HG03066 (cell line): ENCODE results near the gene HSPB8.

Source experiments
- ATAC-seq: cut with Tn5 transposase; IDR thresholded peaks from one replicate; pipeline ENCODE4 v1.9.1; 2021; ENCODE audit warnings: low read depth; ENCODE audit not compliant: unreplicated experiment

HSPB8 gene, protein sequence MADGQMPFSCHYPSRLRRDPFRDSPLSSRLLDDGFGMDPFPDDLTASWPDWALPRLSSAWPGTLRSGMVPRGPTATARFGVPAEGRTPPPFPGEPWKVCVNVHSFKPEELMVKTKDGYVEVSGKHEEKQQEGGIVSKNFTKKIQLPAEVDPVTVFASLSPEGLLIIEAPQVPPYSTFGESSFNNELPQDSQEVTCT

DNA sequence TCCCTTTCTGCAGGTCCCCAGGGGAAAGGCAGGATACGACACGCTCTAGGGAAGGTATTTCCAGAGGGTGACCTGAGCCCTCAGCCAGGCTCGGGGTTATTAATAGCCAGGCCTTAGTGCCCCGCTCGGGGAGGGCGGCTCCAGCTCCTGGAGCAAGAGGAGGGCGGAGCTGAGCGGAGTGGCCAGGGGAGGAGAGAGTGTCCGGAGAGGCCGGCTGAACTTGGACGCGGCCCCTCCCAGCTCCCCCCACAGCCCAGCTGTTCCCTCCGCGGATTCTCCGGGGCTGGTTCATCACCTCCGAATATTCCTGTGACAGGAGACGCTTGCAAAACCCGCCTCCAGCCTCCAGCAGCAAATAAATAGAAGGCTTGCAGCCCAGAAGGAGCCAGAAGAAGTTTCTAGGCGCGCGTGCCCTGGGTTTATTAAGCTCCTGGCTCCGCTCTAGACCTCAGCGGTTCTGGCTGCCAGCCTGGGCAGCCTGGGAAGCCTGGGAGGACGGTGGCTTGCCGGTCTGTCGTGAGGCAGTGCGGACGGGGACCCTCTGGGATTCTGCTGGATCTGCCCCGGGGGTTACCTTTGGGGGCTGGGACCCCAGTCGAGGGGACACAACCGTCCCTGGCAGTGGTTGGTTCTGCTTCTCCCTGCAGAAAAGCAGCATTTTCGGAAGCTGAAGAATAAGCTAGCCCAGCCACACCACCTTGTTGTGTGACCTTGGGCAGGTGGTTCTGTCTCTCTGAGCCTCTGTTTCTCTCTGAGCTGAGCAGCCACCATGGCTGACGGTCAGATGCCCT, at the start of gene HSPB8:
Gene HSPB8, plus strand, starts transcription at position 388 of the 791 bp plus-strand sequence. Its CDS starts 382 bp downstream, at position 770.
- no peak for ATAC-seq

- ATAC-seq: no peak
These were observed 48.8 kb upstream of the HSPB8 start for GRCh38 chr12:119129827-119130434.

DNA sequence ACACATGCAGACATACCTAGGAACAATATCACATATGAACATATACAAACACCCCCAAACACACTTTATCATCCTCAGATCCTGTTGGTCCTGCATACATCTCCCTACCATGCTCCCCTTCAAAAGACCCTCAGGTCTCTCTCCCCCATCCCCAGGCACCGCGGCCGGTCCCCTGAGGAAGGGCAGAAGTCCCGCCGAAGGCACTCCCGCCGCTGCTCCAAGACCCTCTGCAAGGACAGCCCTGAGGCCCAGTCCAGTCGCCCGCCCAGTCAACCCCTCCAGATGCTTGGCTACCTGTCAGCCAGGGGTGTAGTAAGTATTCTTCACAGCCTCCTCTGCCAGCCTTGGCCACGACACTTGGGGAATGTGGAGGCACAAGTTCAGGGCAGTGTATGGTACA, 48.2 kb upstream of the HSPB8 start:
- ATAC-seq: no peak

DNA sequence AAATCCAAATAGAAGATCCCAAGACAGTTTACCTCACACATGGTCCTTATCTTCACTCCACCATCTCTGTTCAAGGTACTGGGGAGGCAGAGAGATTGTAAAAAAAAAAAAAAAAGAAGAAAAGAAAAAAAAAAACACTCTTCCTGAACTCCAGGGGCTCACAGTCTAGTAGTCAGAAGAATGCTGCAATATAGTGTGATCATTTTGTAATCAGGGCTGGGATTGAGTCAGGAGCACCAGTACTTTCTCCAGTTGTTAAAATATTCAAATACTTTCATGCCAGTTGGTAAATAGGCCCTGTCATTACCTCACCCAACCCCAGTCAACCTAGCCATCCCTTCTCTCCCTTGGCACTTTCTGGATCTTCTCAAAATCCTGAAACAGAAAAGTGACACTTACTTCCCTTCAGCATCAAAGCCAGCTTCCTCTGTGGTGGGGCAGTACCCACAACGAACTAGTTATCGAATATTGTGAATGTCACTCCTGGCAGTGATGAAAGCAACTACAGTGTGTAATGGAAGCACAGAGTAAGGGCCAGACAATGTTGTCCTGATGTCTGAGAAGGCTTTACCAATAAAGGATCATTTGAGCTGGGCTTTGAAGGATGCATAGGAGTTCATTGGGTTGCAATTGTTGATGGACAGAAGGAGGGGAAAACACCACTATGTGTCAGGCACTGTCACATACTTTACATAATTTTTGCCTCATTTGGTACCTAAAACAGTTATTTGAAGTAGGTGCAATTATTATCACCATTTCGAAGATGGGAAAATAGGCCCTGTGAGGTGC, 44.3 kb upstream of the HSPB8 start:
- ATAC-seq: no peak

GRCh38 chr12:119136811-119137410, 41.8 kb upstream of the HSPB8 start:
- no peak for ATAC-seq

DNA sequence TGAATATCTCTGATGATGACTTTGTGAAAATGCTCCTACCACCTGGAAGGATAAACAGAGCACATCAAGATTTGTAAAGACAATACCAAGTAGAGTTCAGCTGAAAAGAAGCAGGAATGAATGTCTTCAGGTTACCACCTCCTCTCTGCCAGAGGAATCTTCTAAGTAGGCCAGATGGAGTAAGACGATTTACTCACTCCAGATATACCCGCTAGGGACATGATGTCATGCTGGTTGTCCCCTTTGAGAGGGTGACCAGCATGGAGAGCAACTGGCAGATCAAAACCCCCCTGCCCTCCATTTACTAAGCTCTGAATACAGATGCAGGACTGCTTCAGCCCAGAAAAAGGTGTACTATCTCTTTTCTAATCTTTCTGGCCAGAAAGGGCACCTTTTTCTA, 39.3 kb upstream of the HSPB8 start:
- ATAC-seq: no peak

- ATAC-seq: no peak
These were observed 33.4 kb upstream of the HSPB8 start for GRCh38 chr12:119145367-119145766.

DNA sequence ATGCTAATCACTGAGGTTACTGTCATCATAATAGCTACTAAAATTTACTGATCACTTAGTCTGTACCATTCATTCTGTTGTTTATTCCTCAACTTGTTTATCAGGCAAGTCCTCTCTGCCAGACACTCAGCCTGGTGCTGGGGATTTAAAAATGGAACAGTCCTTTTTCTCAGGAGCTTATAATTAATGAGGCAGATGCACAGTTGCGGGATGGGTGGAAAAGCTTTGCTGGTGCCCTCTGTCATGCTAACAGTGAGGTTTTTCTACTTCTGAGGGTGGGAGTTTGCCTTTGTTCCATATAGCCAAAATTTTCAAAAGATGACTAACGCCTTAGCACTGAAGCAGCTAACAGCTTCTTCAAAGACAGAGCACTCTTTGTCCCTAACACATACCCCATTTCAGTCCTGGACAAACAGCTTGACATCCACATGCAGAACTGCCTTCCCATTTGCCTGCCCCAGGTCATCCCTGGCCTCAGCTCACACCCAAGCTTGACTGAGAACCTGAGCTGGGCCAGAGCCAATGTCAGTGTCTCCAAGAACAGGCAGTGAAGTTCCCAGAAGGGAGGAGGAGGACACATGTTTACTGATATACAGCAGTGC, 30.8 kb upstream of the HSPB8 start:
- no peak for ATAC-seq

GRCh38 chr12:119149270-119149669, 29.5 kb upstream of the HSPB8 start:
- no peak for ATAC-seq

DNA sequence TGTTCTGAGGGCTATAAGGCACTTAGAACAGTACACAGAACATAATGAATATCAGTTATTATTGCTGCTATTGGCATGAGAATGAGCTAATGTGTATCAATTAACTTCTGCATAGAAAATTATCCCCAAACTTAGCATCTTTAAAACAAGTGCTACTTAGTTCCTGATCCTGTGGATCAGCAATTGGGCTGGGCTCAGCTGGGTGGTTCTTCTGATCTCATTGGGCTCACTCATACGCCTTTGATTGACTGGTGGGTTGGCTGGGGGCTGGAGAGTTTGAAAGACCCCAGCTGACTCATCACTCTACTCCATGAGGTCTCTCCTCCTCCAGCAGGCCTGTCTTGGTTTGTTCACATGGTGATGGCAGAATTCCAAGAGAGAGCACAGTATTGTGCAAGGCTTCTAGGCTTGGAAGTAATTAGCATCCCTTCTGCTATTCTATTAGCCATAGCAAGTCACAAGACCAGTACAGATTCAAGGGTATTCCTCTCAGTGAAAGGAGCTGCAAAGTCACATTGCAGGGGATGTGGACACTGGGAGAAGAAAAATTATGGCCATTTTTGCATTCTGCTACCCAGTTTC, 27.2 kb upstream of the HSPB8 start:
- no peak for ATAC-seq

DNA sequence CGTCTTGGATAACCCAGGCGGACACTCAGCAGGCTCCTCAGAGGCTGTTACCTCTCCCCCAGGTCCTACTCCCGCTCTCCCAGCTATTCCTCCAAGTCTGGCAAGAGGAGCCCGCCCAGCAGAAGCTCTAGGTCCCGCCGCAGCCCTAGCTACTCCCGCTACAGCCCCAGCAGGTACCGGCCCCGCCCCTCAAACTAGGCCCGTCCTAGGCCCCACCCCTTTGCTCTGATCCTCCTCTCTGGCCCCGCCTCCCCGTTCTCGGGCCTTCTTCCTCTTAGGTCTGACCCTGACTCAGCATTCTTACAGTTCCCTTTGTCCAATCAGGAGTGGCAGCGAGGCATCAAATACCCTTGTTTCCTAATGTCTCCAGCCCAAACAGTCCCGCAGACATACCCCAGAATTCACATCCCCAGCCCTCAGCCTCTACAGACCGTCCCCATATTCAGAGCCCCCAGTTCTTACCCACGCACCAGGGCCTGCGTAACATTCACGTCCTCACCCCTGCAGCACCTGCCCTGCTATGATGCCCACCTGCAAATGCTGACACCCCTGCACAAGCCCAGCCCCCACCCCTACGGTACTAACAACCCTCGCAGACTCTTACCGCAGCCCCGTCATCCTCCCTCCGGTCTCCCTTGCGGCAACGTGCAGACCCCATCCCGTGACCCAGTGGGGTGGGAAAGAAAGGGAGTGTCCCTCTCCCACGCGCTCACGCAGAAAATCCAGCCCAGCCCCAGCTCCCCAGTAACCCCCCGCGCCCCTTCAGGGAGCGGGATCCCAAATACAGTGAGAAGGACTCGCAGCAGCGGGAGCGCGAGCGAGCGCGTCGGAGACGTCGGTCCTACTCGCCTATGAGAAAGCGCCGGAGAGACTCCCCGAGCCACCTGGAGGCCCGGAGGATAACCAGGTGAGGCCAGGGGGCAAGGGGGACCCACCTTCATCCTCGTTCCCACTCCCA, 25.0 kb upstream of the HSPB8 start:
- no peak for ATAC-seq

DNA sequence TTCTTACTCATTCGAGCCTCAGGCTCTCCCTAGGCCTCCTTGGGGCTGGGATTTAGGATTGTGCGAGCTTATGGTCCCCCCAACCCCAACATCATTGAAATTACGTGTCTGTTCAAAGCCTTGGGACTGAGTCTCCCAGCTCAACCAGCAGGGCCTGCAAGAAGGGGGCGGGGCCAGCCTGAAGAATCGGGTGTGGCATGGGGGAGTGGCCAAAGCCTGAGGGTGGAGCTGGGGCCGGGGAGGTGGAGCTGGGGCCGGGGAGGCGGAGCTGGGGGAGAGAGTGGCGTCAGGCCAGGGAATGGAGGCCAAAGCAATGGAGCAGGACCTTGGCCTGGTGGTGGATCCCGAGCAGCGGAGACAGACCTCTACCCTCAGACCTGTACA, 24.3 kb upstream of the HSPB8 start:
- ATAC-seq: no peak

GRCh38 chr12:119156401-119157044, 22.2 kb upstream of the HSPB8 start:
- ATAC-seq: no peak

DNA sequence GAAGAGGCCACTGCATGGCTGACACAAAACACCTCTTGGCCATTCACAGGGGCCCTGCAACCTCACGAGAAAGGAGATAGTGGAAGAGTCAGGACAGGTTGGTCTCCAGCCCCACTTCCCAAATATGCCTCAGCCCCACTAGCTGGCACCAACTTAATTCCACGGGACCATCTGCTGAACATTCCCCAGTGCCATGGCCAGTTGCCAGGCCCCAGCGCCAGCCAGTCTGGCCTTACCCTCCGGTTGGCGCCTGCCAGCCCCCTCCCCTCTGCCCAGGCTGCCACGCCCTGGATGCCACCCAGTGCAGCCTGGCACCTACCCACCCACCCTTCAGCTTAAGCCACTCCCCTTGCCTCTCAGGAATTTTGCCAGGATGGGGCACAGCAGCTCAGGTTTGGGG, 21.2 kb upstream of the HSPB8 start:
- no peak for ATAC-seq

- ATAC-seq: no peak
These were observed 20.8 kb upstream of the HSPB8 start for GRCh38 chr12:119157978-119158377.

GRCh38 chr12:119158402-119158801, 20.3 kb upstream of the HSPB8 start:
- ATAC-seq: no peak

GRCh38 chr12:119159844-119160243, 18.9 kb upstream of the HSPB8 start:
- ATAC-seq: no peak

- no peak for ATAC-seq
These were observed 10.8 kb upstream of the HSPB8 start for GRCh38 chr12:119167902-119168301.
